NCI-H524 (cell line): ENCODE results near the gene CASK.

Experiments
- DNase-seq, 2 experiments: peaks; one replicate each; lab custom pipeline; 2025; lab: John Stamatoyannopoulos, UW

Gene CASK

DNA sequence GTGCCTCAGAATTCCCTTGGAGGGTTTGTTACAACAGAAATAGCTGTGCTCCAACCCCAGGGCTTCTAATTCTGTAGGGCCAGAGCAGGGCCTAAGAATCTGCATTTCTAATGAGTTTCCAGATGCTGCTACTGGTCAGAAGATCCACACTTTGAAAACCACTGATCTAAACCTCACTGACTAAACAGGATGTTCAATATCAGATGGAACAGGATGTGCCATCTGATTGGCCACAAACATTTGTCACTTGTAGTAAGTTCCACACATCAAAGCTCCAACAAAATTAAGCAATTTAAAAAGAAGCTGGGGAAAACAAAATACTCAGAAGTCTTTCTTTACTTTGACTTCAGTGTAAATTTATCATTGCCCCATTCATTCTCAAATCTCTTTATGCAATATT lies 14.3 kb downstream of the CASK start:
- no peak for DNase-seq

DNA sequence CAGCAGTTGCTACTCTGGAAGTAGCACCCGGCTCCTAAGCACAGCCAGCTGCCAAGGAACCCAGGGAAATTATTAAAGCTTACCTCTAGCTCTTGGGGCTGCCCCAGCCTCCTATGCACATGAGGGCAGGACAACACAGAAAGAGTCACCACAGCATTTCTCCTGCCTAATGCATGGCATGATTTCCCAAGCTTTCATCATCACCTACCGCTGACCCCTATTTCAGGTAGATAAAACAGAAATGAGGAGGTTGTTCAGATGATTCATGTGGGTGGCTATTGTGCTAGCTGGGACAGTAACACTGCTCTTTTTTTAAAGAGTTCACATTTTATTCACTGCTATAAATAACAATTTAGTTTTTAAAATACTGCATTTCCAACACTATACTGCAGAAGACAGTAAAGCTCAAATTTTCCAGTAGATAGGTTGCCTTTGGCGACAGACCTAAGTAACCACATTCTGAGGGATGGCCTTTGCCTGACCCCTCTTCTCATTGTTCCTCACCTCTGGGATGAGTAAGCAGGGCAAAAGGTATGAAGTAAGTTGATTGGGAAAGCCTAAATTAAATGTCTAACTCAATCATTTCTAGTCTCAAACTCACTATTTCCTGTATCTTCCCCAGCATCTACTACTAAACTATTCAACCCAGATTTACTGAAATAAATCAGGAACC lies 16.7 kb downstream of the CASK start:
- DNase-seq, result no peak

DNA sequence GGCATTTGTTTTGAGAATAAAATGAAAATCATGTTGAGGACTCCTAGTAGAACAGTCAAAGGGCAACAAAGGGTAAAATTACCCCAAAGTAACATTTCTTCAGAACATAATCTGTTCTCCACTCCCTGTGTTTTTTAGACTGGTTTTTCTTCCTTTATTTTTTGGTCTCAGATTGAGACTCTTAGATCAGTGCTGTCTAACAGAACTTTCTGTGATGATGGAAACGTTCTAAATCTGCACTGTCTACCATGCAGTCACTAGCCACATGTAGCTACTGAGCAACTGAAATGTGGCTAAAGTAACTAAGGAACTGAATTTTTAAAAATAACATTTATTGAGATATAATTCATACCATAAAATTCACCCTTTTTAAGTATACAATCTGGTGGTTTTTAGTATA lies 19.8 kb downstream of the CASK start:
- no peak for DNase-seq

DNA sequence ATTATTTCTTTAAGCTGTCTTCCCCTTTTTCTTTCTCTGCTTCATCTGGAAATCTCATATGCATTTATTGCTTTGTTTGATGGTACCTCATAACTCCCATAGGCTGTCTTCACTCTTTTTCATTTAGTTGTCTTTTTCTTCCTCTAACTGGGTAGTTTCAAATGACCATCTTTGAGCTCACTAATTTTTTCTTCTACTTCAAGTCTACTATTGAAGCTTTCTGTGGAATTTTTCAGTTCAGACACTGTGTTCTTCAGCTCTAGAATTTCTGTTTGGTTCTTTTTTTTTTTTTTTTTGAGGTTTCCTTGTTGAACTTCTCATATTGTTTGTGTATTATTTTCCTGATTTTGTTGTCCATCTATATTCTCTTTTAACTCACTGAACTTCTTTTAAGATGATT lies 23.0 kb downstream of the CASK start:
- no peak for DNase-seq

DNA sequence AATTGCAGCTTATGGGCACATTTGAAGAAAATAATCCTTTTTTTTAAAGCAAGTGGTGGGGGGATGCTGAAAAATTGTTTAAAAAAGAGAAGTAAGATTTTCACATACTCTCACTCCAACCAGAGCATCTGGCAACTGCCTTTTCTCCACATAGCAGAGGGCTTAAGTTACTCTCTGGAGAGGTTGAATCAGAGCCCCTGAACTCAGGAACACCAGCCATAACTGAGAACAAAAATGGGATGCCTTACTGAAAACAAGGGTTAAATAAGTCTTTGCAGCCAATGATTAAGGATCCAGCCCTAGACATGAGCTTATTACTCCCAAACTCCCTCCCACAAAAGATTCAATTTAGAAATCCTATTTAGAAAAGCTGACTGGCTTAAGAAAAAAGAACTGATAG lies 27.5 kb downstream of the CASK start:
- no peak for DNase-seq

DNA sequence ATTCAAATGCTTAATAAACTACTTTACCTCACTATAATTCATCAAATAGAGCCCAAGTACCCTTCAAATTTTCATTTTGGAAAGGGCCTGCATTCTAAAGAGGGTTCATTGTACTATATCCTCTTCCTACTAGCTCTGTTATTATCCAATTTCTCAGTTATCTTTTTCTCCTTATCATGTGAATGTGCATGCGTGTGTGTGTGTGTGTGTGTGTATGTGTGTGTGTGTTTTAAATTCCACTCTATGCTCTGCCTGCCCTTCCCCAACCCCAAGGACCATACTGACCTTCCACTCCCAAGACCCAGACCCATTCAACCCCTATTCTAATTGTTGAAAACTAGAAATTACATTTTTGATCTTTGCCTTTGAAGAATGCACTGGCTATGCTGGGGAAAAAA lies 33.3 kb downstream of the CASK start:
- DNase-seq, result no peak

DNA sequence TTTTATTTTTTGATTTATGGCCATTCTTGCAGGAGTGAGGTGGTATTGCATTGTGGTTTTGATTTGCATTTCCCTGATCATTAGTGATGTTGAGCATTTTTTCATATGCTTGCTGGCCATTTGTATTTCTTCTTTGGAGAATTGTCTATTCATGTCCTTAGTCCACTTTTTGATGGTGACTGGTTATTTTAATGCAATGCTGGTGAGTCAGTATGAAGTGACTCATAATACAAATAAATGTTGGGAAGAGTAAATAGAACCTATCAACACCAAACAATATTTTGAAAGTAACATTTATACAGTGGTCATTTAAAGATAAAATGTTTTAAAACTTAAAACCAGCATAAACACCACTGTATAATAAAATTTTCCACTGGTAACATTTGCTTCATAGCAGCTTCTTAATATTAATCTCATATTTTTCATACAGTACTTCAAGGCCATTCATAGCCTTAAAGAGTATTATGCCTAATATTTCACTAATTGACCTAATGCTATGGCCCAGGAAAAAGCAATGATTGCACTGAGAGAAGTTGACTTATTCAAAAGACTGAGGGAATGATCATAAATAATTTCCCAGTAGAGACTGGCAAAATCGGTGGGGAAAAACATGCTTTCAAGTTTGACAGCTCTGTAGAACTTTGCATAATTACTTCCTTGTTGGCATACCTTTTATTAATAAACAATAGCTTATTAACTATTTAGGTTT lies 33.9 kb downstream of the CASK start:
- DNase-seq, result no peak

DNA sequence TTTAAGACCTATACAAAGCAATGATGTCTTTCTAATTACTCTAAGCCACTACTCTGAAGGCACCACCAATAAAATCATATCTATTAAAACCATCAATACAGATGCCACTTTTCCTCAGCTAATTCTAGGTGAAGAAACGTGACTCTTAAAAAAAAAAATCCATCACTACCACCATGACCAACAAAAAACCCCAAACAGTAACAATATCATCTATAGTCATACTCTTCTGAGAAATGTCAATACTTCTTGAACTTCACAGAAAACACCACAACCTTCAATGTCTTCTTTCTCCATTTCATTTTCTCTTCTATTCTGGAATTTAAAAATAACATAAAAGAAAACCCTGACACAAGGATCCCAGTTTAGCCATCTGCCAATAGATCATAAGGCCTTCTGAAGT lies 35.7 kb downstream of the CASK start:
- DNase-seq, result no peak

DNA sequence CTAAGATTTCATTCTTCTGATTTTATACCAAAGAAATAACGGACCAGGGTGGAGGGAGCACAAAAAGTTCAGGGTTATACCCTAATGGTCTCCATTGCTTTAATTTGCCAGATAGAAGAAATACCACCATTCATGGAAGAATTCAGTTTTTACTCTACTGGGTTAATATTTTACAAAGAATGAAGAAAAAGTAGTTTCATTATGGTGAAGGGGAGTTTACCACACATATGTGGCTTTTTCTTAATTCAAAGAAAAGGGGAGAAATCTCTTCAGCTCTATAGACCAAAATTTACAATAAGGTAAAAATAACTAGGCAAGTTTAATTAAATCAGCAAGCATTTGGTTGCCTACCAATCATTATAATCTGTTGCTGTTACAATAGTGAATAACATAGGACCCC lies 37.6 kb downstream of the CASK start:
- DNase-seq, result no peak

DNA sequence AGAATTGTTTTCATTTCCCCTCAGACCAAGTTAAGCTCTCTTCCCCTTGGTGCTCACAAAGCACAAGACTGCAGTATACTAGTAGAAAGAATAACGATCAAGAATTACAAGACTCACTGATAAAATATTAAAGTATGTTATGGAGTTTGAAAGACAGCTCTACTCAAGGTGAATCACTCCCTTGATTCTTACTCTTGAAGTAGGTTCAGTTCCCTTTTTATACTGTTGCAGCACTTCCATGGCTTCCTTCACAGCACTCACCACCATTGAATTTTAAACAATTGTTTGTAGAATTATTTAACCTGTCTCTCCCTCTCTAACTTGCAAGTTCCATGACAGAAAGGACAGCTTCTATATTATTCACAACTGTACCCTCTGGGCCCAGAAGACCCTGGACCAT lies 42.2 kb downstream of the CASK start:
- DNase-seq, result no peak

DNA sequence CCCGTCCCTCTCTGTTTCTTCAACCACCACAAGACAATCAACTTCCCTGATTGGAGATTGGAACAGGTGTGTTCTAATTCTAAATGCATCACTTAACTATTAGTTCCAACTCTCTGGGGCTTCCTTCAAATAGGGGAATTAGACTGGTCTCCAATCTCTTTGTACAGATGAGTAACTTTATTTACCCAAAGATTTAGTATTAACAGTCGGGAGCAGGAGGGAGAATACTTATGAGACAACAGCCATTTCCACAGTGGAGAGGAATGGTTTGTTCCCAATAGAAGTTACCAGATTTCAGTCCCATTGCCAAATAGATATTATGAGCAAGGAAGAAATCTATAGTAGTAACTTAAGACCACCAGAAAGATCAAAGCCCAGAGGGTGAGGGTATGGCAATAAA lies 46.2 kb downstream of the CASK start:
- DNase-seq, result no peak

DNA sequence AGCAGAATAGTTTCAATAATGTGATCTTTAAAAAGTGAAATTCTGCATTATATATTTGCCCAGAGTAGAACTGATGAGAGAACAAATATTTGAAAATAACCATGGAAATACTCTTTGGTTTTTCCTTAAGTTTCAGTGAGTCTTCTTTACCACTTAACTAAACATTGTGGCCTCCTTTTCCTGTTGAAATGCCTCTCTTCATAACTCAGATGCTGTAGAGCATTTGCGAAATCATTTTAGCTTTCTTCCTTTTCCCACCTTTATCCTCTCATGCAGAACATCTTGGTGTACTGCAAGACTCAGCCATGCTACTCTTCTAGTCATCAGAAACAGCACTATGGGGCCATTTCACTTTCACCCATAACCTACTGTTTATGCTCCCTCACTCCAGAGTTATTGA lies 48.2 kb downstream of the CASK start:
- no peak for DNase-seq

DNA sequence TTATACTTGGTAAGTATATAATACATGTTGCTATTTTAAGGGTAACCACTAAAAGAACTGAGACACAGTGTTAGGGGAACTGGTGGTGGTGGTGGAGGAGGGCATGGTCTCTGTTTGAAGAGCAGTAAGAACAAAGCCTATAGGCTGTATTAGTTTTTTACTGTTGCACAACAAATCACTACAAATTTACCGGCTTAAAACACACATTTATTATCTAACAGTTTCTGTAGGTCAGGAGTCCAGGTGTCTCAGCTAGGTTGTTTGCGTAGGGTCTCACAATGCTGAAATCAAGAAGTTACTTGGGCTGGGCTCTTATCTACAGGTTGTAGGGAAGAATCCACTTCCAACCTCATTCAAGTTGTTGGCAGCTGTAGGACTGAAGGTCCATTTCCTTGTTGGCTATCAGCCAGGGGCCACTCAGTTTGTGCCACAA lies 52.6 kb downstream of the CASK start:
- no peak for DNase-seq

DNA sequence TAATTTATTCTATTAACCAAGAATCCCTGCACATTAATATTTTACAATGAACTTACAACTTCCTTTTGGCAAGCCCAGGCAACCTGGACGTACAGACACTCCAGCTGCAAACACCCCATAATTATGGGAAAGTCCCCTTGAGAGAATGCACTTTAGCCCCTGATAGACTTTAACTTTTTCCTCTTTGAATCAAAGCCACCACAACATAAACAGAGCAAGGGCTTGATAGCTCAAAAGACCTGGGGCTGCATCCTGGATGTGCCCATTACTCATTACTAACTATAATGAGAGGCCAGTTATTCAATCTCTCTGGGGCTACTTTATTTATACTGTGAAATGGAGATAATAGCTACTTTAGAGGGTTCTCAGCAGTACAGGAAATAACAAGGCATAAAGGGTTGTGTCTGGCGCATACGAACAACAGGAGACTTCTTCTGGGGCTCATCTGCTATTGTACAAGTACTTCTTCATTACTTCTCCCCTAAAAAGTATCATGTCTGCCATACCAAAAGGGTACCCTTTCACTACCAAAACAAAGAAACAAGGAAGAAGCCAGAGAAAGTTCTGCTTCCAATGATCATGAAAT lies 54.9 kb downstream of the CASK start:
- DNase-seq, result no peak

DNA sequence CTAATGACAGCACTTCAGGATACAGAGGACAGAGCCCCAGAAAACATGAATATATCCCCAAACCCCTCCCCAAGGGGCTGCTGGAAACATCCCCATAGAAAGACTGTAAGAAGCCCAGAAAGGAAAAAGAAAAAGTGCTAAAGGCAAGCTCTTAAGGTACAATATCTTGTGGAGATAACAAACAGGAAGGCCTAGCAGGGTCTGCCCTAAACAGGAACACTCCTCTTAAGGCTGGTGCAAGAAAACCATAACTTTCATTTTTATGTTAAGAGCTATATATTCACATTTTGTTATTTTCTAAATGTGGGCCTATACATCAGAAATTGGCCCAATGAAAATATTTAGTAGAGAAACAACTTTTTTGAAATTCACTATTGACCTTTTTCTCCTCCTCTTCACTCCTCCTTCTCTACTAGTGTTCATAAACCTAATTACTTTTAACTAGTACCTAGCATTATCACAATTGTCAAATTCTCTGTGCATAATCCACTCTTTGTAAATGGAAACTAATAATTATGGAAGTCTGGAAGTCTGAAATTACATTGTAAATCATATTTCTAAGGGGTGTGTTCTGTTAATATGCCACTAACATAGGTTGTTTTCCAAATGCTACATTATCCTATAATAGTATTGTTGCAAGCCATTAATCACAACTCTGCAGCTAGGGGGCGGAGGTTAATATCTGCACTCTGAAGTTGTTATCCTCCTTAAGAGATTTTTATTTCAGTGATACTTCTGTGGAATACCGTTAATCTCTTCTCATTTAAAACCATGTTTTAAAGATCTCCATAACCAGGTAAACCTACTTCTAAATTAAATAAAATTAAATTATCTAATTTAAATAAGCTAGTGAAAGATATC lies 59.8 kb downstream of the CASK start:
- no peak for DNase-seq

DNA sequence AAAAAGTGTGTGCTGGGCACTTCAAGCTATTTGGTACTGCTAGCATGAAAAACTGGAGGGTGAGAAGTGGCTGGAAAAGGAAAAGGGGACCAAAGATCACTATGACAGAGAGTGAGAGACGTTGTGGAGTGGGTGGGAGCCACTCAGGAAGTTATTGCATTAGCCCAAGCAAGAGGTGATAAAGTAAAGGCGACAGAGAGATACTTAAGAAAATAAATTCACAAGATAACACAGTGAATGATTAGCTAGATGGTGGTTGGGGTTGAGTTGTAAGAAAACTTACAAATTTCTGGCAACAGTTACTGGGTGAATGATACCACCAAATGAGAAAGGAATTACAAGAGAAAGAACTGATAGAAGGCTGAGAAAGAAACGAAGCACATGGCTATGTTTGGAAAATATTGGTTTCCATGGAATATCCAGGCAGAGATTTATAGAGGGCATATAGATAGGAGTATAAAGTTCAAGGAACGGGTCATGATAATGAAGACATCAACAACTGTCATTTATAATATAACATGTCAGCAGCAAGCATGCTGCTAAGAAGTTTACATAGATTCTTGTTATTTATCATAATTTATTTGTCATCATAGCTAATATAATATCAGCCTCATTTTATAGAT lies 60.7 kb downstream of the CASK start:
- DNase-seq, result no peak

DNA sequence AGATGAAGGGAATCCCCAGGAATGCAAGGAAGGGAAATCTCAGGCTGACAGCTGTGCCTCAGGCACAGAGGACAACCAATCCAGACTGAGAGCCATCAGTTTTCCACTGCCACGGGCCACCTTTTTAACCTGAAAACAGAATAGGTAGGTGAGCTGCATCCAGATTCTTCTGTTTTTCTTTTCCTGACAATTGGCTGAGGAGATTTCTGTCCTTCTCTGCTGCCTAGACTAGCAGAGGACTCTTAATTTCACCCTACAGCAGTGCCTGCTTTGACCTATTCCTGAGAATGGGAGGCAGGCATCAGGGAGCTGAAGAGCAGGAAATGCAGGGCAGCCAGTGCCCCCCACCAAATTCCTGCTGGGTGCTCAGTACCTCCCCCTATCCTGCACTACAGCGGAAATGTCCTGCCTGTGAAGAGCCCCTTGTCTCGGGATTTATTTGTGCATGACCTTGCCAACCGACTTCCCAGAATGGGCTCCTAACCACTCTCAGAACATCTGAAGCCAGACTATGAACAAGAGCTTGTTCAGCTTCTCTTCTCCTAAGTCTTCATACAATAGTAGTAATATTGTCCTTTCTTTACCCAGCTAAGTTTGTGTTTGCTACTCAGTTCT lies 65.1 kb downstream of the CASK start:
- no peak for DNase-seq

DNA sequence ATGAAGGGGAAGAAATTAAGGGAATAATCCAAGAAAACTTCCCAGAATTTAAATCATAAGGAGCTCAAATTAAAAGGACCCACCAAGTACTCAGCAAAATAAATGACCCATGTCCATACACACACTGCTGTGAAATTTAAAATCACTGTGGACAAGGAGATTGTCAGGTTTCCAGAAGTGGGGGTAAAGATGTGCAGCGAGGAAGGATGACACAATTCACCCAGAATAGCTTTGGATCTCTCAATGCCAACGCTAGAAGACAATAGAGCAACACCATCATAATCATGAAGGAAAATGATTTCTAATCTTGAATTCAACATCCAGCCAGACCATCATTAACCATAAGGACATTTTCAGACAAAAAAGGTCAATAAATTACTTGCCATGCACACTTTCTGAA lies 65.7 kb downstream of the CASK start:
- DNase-seq, result no peak

DNA sequence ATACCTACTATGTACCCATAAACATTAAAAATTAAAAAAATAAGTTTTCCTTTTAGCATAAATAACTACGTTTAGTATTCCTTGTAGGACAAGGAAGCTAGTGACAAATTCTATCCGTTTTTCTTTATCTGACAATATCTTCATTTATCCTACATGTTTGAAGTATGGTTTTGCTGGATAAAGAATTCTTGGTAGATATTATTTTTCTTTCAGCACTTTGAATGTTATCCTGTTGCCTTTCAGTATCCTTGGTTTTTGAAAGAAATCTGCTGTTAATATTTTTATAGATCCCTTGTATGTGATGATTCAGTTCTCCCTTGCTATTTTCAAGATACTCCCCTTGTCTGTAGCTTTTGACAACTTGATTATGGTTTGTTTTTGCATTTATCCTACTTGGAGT lies 76.6 kb downstream of the CASK start:
- no peak for DNase-seq

DNA sequence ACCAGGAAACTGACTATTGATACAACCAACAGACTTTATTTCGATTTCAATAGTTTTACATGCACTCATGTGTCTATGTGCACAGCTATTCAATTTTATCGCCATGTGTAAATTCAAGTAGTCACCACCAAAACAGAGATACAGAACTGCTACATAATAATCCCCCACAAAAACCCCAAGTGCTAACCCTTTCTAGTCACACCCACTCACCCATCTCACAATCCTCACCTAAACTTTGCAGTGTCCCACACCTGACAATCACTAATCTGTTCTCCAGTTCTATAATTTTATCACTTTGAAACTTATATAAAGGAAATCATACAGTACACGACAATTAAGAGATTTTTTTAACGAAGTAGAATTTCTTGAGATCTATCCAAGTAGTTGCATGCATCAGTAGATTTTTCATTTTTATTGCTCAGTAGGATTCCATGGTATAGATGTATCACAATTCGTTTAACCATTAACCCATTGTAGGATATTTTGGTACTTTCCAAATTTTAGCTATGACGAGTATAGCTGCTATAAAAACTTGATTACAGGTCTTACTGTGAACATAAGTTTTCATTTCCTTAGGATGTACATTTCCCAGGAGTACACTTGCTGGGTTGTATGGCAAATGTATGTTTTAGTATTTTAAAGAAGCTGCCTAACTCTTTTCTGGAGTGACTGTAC lies 85.9 kb downstream of the CASK start:
- no peak for DNase-seq

DNA sequence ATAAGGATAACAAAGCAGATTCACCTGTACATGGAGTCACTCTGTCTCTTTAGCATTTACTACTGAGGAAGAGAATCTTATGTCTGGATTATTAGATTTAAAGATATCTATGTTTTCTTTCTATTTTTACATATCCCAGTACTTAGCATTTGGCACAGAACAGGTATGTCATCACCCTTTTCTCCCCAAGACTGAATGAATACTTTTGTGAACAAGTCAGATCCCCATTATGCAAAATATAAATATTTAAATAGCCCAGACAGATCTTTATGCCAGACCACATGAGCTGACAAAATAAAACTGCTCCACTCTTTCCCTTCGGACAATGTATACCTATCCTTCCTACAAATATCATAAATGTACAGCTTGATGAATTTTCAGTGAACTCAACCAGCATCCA lies 94.5 kb downstream of the CASK start:
- no peak for DNase-seq
